DMS53 treated with DMSO at 0.1 percent for 48 hours (cell line): ENCODE data around the gene NCR2.

Experiments used
- DNase-seq: peaks from one replicate; lab custom pipeline; 2025; ENCODE audit not compliant: unreplicated experiment; lab: John Stamatoyannopoulos, UW

The NCR2 gene

DNA sequence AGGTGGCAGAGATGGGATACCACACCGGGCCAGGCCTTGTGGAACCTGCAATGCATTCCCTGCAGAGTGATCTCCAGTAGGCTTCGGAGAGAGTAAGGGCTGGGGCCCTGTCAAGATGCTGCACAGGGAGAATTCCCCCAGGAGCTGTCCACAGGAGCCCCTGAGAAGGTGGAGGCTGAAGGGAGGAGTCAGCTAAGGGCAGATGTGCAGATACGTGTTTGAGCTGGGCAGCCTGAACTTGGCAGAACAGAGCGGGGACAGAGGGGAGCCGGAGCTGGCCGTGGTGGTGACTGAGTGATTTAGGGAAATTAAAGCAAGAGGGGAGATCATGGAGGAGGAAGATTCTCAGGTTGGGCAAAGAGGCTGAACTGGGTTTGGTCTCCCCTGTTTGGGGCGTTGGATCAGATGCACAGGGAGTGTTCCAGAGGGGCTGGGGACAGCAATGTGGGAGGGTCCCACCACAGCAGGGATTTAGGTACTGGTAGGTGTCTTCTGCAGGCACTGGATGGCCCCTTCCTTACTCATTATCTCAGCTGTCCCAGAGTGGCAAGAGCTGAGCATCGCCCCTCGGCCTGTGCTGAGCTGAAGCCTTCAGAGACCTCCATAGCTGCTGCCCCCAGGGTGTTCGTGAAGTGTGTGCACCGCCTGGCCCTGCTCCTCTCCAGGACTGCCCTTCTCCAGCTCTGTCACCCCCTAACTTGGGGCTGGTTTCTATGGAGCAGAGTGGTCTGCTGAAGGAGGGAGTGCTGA, 3.8 kb upstream of the NCR2 start:
- no peak for DNase-seq

DNA sequence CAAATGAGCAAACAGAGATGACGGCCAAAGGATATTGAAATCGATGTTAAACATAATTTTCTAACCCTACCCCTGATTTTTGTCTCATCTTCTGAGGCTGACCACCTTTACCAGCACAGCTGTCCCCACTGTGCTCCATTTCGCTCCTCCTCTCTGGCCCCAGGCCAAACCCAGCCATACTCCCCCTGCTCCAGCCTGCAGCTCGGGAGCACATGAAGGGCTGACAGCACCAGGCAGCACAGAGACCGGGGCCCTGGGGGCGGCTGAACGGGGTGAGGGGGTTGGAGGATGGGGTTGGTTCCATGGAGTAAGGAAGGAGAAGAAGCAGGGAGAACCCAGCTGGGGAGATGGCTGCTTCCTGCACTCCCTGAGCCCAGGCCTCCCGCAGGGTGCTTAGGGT, 3.2 kb upstream of the NCR2 start:
- DNase-seq, result no peak

DNA sequence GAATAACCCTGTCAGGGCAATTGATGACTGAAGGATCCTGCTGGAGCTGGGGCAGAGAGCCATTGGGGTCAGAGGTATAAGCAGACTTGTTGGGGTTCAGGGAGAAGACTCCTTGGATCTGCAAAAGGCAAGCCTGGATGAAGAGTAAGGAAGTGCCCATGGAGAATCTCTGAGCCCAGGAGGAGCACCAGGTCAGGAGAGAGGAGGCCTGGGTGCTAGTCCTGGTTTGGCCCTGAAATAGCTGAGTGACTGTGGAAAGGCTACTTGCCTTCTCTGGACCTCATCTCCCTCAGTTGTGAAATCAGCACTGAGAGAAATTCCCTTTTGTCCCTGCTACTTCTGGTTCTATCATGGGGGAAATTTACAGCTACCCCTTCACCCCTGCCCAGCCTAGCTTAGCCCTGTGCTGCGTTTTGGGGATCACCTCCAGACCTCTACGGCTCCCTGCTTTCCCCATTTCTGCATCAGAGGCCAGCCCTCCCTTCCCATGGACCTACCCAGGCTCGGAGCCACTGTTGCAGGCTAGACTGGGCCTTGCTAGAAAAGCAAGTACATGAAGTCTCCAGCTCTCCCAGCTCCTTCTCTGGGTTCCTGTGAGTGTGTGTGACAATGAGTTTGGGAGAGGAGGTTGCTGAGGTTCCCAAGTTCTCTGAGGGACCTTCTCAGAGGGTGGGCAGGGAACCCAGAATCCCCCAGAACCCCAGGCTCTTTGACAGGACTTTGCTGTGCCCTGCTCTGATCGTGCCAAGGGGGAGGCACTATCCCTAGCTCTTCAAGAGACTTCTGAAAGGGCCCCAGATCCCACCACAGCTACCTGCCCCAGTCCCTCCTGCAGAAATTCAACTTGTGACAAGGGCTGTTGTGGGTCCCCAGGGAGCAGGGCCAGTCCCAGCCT, 2.3 kb upstream of the NCR2 start:
- no peak for DNase-seq

DNA sequence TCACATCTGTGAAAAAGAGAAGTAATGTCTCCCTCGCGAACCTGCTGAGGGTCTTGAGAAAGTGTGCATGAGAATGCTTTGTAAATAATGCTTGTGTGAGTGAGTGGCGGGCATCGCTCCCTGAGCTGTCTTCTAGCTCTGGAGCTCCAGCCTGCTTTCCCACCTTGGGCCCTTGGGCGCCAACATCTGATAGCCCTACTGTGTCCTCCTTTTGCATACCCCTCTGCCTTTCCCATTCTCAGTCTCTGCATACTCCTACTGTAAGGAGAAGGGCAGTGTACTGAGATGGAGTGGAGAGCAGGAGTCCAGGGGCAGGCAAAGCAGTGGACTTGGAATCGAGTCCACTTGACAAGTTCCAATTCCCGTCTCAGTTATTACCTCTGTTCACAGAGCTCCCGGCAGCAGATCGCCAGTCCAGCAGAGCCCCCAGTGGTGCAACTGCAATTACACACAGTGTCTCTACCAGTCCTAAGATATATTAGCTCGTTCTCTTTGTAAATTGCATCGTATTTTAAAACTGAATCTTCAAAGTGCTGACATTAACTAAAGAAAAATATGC, 847 bp upstream of the NCR2 start:
- no peak for DNase-seq

DNA sequence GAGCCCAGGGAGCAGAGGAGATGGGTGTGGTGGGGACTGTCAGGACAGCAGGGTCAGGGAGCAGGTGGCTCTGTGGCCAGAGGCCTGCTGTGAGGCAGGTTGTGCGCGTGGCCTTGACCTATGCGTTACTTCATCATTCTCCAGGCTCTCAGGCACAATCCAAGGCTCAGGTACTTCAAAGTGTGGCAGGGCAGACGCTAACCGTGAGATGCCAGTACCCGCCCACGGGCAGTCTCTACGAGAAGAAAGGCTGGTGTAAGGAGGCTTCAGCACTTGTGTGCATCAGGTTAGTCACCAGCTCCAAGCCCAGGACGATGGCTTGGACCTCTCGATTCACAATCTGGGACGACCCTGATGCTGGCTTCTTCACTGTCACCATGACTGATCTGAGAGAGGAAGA, 535 bp downstream of the NCR2 start:
- DNase-seq, result no peak

DNA sequence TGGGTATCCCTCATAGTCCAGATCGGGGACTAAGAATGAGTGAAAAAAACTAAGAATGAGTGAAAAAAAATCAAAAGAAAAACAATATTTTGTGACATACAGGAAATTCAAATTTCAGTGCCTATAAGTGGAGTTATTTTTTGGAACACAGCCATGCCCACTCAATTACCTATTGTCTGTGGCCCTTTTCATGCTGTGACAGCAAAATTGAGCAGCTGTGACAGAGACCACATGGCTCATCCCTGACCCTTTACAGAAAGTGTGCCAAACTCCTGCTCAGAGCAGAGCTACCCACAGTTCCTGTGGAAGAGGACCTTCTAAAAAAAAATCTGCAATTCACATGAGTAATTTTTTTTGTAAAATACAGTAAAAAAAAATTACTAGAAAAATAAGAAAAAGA, 1.4 kb downstream of the NCR2 start:
- DNase-seq, result no peak

DNA sequence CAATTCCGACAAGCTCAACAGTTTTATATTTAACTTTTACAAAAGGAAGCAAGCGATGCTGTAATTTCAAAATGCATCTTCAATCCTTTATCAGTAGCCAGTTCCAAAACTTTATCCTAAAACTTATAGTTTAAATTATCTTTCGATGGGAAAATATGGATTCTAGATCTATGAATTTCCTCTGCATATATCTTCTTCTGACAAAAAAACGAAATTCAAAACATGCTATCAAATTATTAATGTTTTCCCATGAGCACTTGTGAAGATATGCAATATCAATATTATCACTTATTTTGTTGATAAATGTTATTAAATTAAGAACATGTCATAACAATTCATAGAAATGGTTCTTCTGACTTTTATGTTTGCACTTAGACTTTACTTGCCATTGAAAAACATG, 2.3 kb downstream of the NCR2 start:
- no peak for DNase-seq

DNA sequence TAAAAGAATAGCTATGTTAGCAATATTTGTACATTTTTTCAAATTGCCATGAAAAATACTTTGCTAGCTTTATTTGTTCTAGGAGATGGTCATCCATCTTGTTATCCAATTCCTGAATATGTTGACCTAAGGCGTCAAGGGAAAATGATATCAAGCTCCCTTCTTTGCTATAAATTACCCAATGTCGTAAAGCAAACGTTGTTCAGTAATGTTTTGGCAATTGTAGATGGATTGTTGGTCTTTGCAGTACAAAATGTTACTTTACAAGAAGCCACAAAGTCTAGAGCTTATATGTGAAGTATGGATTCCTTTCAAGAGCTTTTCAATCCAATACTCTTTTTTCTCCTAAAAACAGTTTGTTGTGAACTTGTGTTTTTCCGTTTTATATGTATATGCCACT, 3.3 kb downstream of the NCR2 start:
- no peak for DNase-seq

DNA sequence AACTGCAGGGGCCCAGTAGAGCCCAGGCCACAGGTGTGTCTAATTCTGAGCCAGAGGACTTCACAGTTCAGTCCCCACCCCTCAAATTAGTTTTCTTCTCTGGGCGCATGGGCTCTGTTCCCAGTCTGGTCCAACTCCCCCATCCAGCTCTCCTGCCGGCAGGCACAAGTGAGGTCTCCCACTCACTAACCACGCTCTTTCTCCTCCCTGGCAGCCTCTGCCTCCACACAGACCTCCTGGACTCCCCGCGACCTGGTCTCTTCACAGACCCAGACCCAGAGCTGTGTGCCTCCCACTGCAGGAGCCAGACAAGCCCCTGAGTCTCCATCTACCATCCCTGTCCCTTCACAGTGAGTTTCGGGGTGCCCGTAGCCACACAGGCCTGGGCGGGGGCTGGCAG, 6.2 kb downstream of the NCR2 start:
- no peak for DNase-seq

DNA sequence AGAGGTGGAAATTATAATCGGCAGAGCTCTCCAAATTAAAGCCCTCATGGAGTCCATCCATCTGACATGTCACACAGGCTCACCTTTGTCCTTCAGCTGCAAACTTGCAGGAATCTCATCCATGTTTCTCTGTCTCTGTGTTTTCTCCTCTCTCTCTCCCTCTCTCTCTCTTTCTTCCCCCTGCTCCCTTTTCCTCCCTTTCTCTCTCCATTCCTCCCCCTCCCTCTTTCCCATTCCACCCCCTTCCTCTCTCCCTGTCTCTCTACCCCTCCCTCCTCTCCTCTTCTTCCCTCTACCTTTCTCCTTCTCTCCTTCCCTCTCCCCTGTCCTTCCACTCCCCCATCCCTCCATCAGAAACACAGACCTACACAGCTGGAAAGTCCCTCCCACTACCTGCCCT, 6.8 kb downstream of the NCR2 start:
- DNase-seq, result no peak

DNA sequence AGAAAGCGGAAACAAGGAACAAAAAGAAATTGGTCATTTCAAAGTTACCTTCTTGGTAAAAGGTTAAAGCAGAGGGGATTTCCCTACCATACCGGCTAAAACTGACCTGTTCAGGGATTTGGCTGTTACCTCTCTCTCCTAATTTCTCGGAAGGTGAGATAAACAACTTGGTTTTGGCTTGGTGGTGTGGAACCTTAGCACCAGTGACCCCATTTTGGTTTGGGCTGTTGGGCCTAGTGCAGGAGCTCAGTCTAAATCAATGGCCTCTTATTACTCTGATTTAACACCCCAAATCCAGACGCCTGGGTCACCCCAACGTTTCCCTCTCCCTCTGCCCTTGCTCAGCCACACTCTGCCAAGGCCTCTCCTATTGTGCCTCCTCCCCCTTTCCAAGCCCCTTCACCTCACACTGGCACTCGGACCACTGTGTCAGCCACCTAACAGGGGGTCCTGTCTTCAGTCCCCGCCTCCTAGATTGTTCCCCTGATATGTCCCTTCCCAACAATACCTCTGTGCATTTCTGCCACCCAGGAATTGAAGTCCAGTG, 8.3 kb downstream of the NCR2 start:
- DNase-seq, result no peak

DNA sequence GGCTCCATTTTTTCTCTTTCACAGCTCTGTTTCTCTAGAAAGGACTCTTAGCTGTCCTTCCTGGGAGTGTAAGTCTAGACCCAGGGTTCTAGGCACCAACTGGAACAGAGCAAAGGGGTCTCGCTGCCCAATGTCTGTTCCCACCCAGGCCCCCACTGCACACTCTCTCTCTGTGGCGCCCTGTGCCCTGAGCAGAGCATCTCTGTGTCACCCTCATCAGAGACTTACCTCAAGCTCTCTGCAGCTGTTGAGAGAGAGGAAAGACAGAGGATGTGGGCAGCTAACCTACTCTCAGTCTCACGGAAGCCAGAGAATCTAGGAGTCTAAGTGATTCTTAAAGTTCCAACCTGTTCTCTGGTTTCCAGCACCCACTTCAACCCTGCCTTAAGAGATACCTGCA, 9.5 kb downstream of the NCR2 start:
- DNase-seq, result no peak

DNA sequence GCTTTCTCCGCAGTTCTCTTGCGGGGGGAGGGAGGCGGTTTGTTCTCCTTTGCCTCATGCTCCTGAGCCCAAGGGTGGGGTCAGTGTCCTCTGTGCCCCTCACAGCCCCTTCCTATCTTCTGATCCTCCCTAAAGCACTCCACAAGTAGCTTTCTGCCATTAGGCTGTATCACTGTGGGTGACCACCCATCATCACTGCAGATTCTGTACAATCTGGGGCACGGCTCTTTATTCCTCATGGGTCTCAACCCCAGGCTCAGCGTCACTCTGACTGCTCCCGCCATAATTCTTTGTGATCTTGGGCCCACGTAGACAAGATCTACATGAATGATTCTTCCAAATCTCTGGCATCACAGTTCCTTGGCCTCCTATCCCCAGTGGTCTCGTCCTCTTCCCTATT, 10.5 kb downstream of the NCR2 start:
- no peak for DNase-seq

DNA sequence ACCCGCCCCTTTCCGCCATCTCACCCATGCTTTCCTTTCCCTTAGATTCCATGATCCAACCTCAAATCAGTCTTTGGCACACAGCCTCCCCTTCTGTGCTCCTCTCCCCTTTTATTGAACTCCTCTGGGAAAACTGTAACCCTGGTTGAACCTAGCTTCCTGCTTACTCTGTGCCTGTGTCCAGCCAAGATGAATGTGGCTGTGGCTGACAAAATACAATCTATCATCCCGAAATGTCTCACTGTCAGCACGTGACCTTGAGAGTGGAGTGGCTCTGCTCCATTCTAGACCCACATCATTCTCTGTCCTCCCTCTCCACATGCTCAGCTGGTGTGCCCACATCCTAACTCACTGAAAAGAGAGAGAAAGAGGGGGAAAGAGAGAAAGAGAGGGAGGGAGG, 11.0 kb downstream of the NCR2 start:
- DNase-seq, result no peak

DNA sequence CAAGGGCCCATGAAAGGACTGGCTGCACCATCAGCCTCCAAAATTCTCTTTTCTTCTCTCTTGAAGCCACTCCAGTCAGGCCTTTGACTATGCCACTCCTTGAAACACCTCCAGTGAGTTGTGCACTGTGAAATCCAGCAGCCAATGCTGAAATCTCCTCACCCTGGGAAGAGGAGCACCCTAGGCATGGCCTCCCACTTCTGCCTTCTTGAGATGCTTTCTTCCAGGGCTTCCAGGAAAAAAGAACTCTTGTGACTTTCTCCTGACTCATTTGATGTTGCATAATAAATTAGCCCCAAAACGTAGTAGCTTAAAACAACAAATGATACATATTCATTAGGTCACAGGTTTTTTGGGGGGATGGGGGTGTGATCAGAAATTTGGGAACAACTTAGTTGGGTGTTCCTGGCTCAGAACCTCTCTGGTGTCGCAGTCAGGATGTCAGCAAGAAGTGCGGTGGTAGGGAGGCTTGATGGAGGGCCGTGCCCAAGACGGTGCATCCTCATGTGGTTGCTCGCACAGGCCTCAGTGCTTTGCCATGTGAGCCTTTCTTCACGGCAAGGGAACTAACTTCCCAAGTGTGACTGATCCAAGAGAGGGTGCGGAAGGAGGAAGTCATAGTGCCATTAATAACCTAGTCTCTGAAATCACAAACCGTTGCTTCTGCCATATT, 12.1 kb downstream of the NCR2 start:
- no peak for DNase-seq

DNA sequence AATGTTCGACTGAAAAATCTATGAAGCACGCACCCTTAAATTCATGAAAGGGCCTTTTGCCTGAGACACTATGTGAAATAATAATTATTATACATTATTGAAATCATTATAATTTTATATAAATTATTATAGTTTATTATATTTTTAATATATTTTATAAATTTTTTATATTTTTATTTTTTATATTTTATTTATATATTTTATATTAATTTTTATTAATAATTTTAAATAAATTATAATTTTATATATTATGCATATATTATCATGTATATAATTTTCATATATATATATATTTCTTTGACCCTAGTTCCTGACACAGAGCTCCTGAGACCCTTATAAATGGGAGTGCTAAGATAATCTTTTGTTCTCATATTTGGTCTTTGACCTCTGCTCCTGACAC, 13.5 kb downstream of the NCR2 start:
- DNase-seq, result no peak

DNA sequence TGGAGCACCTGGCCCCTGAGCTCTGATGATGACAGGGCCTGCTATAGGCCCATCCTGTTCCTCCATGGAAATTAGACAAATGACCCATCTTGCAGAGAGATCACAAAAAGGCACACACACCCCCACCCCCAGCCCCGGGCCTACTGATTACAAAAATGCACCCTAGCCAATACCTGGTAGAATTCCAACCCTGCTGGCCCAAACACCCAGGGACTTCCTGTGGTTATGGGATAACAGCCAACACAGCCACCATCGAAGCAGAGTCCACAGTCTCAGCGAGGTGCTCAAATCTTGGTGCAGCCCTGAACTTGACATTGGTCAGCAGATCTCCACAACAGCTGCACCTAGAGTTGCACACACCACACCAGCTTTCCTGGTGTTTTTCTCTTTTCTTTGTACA, 17.0 kb downstream of the NCR2 start:
- no peak for DNase-seq

DNA sequence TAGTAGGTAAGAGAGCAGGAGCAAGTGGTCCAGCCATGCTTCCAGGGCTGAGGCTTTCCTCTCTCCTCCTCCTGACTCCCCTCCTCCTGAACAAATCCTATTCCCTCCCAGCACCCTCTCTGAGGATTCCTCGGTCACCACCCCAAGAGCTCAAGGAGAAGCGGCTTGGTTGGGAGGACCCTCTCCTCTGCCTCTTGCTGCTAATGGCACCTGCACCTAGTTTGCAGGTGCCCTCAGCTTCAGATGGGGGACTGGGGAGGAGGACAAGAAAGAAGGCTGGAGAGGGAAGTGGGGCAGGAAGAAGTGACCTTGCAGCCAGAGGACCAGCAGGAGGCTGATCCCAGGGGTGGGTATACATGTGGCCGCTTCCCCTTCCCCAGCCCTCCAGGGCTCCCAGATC, 17.5 kb downstream of the NCR2 start:
- no peak for DNase-seq

DNA sequence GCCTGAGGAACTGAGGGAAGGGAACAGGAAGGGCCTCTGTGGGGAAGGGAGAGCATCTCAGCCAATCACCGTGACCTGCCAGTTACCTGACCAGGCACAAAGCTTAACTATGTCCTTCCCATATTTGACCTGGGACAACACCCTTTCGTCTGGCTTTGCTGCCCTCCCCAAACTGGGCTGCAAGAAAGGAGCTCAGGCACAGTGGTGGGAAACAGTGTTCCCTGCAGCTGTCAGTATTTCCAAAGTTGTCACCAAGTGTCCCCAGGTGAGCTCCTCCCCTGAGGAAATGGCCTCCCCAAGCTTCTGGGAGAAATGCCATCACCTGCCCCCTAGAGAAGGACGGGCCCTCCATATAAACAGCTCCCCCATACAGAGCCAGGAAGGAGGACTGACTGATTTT, 17.9 kb downstream of the NCR2 start:
- no peak for DNase-seq

DNA sequence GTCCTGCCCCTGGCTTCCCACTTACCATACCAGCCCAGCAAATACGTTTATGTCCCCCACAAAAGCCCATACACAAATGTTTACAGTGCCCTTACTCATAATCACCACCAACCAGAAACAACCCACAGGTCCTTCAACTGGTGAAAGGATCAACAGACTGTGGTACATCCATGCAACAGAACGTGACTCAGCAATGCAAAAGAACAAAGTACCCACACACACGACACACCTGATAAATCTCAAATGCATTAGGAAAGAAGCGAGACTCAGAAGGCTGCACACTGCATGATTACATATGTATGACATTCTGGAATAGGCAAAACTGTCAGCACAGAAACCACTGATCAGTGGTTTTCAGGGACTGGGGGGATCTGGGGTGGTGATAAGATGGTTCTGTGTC, 20.5 kb downstream of the NCR2 start:
- no peak for DNase-seq

DNA sequence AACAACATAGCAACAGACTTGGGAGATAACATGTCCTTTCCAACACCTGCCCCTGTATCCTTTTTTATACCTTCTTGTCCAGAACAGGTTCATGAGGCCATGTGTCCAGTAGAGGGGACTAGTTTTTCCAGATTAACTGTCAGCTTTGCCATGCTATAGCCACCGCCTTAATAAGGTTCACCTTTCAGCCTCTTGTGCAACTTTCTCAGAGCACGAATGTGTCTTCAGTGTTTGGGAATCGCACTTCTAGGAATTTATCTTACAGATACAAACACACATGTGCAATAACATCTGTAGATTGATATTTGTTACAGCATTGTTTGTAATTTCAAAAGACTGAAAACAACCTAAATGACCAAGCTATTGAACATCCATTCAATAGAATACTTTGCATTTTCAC, 21.4 kb downstream of the NCR2 start:
- DNase-seq, result no peak
